ENCODE data around the gene CRYBG1. TPM values are rescaled to one million over a fixed set of nuclear protein-coding genes. Genes with fewer than 3 reads are reported as not detected.
"Not testable (repeated sequence)": the region's sequence is repeated elsewhere in the genome, so short reads cannot be mapped to it uniquely, and the experiment has no call there.

CRYBG1 gene
- total and polyA plus RNA-seq, 8 donors: 9.9 to 37.1 (median 14.4) TPM

- no peak for TF ChIP-seq CTCF (IDR thresholded peaks at IDR 0.05)
- H3K9me3 ChIP-seq: no peaks in the 10 kb centered on the region
- no peak overlapping the region for H3K27ac ChIP-seq
- no peak overlapping the region for H3K4me3 ChIP-seq
- intact Hi-C loops (cut with DNase I): no loop called here
- ATAC-seq (no peak), DNase-seq (no peak)
- no peaks in the 10 kb centered on the region for H3K36me3 ChIP-seq
- no peaks in the 10 kb centered on the region for H3K4me1 ChIP-seq
- H3K27me3 ChIP-seq: no peaks in the 10 kb centered on the region
These were observed 36.1 kb downstream of the CRYBG1 start for GRCh38 chr6:106396426-106397220.

DNA sequence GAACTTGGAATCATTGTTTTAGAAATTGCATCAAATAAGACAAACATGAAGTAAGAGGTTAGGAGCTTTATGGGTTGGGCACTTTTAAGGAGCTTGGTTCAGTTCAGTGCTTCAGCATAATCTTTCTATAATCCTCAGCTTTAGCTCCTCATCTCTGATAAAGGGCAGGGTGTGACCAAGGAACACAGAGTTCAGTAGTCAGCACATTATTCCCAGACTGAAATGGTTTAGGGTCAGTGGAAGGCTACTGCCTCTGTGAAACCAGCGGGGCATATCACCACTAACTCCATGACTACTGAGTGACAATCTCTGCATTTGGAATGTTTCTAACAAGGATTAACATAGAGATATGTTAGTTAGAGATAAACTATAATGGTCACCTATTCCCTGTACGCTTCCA, 36.9 kb downstream of the CRYBG1 start:
- Histone ChIP-seq H3K4me1 (no peaks in the 10 kb centered on the region), H3K9me3 (no peaks in the 10 kb centered on the region), H3K4me3 (no peak overlapping the region), H3K27ac (no peak overlapping the region), H3K27me3 (no peaks in the 10 kb centered on the region), H3K36me3 (no peaks in the 10 kb centered on the region)
- intact Hi-C loops (cut with DNase I): no loop called here
- no peak for TF ChIP-seq CTCF (IDR thresholded peaks at IDR 0.05)
- DNase-seq (no peak), ATAC-seq (no peak)

DNA sequence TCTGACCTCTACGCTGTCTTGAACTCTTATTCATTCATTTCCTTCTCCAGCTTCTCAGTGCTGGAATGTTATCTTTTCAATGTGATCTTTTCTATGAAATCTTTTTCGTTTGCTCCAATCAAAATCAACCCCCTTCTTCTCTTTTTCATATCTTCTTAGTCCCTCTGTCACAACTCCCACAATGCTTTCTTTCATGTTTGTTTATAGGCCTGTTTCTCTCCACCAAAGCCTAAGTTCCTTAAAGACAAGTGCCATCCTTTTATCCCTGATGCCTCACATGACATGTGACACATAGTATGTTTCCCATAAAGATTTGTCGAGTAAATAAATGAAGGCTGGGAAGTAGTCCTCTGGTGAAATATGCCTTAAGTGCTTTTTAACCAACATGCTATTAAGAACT, 38.1 kb downstream of the CRYBG1 start:
- no peaks in the 10 kb centered on the region for H3K36me3 ChIP-seq
- no peak for TF ChIP-seq CTCF (IDR thresholded peaks at IDR 0.05)
- H3K27ac ChIP-seq: no peak overlapping the region
- intact Hi-C loops (cut with DNase I): no loop called here
- no peaks in the 10 kb centered on the region for H3K4me1 ChIP-seq
- H3K9me3 ChIP-seq: no peaks in the 10 kb centered on the region
- ATAC-seq (no peak), DNase-seq (no peak)
- H3K27me3 ChIP-seq: no peaks in the 10 kb centered on the region
- H3K4me3 ChIP-seq: no peak overlapping the region

DNA sequence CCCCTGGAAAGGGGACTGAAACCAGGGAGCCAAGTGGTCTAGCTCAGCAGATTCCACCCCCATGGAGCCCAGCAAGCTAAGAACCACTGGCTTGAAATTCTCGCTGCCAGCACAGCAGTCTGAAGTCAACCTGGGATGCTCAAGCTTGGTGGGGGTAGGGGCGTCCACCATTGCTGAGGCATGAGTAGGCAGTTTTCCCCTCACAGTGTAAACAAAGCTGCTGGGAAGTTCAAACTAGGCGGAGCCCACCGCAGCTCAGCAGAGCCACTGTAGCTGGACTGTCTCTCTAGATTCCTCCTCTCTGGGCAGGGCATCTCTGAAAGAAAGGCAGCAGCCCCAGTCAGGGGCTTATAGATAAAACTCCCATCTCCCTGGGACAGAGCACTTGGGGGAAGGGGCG, 44.5 kb downstream of the CRYBG1 start:
- ATAC-seq; H3K36me3 ChIP-seq; H3K9me3 ChIP-seq; H3K27me3 ChIP-seq; H3K27ac ChIP-seq; DNase-seq; H3K4me1 ChIP-seq; intact Hi-C loops (cut with DNase I); H3K4me3 ChIP-seq: not testable (repeated sequence)

- intact Hi-C loops (cut with DNase I): no loop called here
- TF ChIP-seq CTCF (IDR thresholded peaks at IDR 0.05): no peak
These were observed 50.5 kb downstream of the CRYBG1 start for GRCh38 chr6:106411056-106411455.

More at GRCh38 chr6:106411056-106411455, 50.5 kb downstream of the CRYBG1 start:
- peaks cover 0 to 2% of the 10 kb centered on the region in 2 donors for H3K9me3 ChIP-seq
- H3K27ac ChIP-seq: no peak overlapping the region
- H3K4me3 ChIP-seq: no peak overlapping the region
- no peaks in the 10 kb centered on the region for H3K36me3 ChIP-seq
- DNase-seq (no peak), ATAC-seq (no peak)
- H3K4me1 ChIP-seq: no peaks in the 10 kb centered on the region
- no peaks in the 10 kb centered on the region for H3K27me3 ChIP-seq

All from left lung (tissue), 10 donors.